CD4-positive, alpha-beta memory T cell (primary cell): ENCODE measurements around the gene EIF2B4. TPM values are rescaled to one million over a fixed set of nuclear protein-coding genes. Genes with fewer than 3 reads are reported as not detected.

Source experiments
- CTCF ChIA-PET: fragments of 350-600 bp; sonication (Branson Sonifier 250); formaldehyde crosslinking; loops from one replicate; lab custom pipeline; 2021; ENCODE audit warnings: inconsistent platforms; ENCODE audit not compliant: partially characterized antibody; lab: Charles Lee
- POLR2A ChIA-PET: fragments of 350-600 bp; sonication (Branson Sonifier 250); formaldehyde crosslinking; loops from one replicate; lab custom pipeline; 2021; ENCODE audit not compliant: partially characterized antibody; lab: Charles Lee
- DNase-seq, 5 donors: peaks; one replicate each; pipeline versions ENCODE4 v3.0.0 to v3.0.0-alpha.2; 2020 to 2022; ENCODE audit warnings: mixed read lengths in 1 of 5
- H3K27ac ChIP-seq: one replicate; pipeline ENCODE4 v1.7.0; 2013; ENCODE audit warnings: low read depth, low read length
- H3K27me3 ChIP-seq: 2 replicates; pipeline ENCODE4 v1.7.0; 2013; ENCODE audit warnings: mild to moderate bottlenecking, low read length, moderate library complexity; ENCODE audit not compliant: insufficient read depth
- H3K36me3 ChIP-seq: 2 replicates; pipeline ENCODE4 v1.7.0; 2013; ENCODE audit warnings: mild to moderate bottlenecking, low read length, moderate library complexity; ENCODE audit not compliant: insufficient read depth
- H3K4me1 ChIP-seq: 2 replicates; pipeline ENCODE4 v1.7.0; 2013; ENCODE audit warnings: mild to moderate bottlenecking, low read length, moderate library complexity; ENCODE audit not compliant: insufficient read depth
- H3K4me3 ChIP-seq, 2 donors: one replicate each; pipeline ENCODE4 v1.7.0; 2013; ENCODE audit warnings: low read length in 2 of 2, mild to moderate bottlenecking in 1 of 2
- H3K9me3 ChIP-seq, 2 donors: one replicate each; pipeline ENCODE4 v1.7.0; 2013; ENCODE audit warnings: low read length in 2 of 2, control low read depth in 1 of 2; ENCODE audit not compliant: control insufficient read depth in 1 of 2
- H3K27ac Mint-ChIP-seq, 7 donors: one replicate each; pipeline ENCODE4 v1.8.0; 2020 to 2021; ENCODE audit warnings: mixed read lengths in 7 of 7, mild to moderate bottlenecking in 6 of 7, inconsistent platforms in 3 of 7, moderate library complexity in 3 of 7
- H3K27me3 Mint-ChIP-seq, 2 donors: one replicate each; pipeline ENCODE4 v1.8.0; 2020 to 2021; ENCODE audit warnings: mixed read lengths in 2 of 2
- H3K36me3 Mint-ChIP-seq, 2 donors: one replicate each; pipeline ENCODE4 v1.8.0; 2020 to 2021; ENCODE audit warnings: mixed read lengths in 2 of 2, inconsistent platforms in 1 of 2, mild to moderate bottlenecking in 1 of 2
- H3K4me1 Mint-ChIP-seq, 4 donors: one replicate each; pipeline ENCODE4 v1.8.0; 2020 to 2021; ENCODE audit warnings: mixed read lengths in 4 of 4, mild to moderate bottlenecking in 1 of 4
- H3K4me3 Mint-ChIP-seq, 8 donors: one replicate each; pipeline ENCODE4 v1.8.0; 2020 to 2021; ENCODE audit warnings: mixed read lengths in 8 of 8, mild to moderate bottlenecking in 7 of 8, moderate library complexity in 6 of 8, inconsistent platforms in 3 of 8
- H3K9me3 Mint-ChIP-seq, 8 donors: one replicate each; pipeline ENCODE4 v1.8.0; 2020 to 2021; ENCODE audit warnings: mixed read lengths in 8 of 8, mild to moderate bottlenecking in 5 of 8, inconsistent platforms in 3 of 8, moderate library complexity in 1 of 8
- intact Hi-C: fragments of 100-400 bp; cut with micrococcal nuclease; formaldehyde crosslinking; loops from one replicate; pipeline ENCODE4 v1.15.1; 2023
- polyA plus RNA-seq, 2 donors: library from polyadenylated mRNA; unstranded; fragments of 300-500 nt; fragmentation: Illumina TruSeq; gene quantifications; one replicate each; pipeline ENCODE4 v1.2.3, GENCODE V29; 2021
- total RNA-seq, 2 experiments: library from RNA; stranded (reverse); gene quantifications; one replicate each; pipeline ENCODE4 v1.2.3, GENCODE V29; 2021

Gene EIF2B4
- total and polyA plus RNA-seq, 4 experiments from 2014 or later = 33.4 to 56.0 (median 41.8) TPM

GRCh38 chr2:27377618-27378095, 7.5 kb upstream of the EIF2B4 start:
- H3K36me3 Mint-ChIP-seq = peaks cover 34 to 81% of the 10 kb centered on the region in 2 donors
- H3K27ac Mint-ChIP-seq = peak overlapping the region in 4 of 7 donors; percentile 27 to 78 (median 56)
- H3K27me3 Mint-ChIP-seq = no peaks in the 10 kb centered on the region
- H3K9me3 ChIP-seq = no peaks in the 10 kb centered on the region
- H3K4me3 ChIP-seq = no peak overlapping the region
- peaks cover 0 to 1% (median 0%) of the 10 kb centered on the region in 8 donors for H3K9me3 Mint-ChIP-seq
- POLR2A ChIA-PET = interaction anchor here (1.4 kb wide), 1 partner anchor 13 kb away, joined by 3 read pairs; no protein-coding TSS in a partner anchor
- H3K27me3 ChIP-seq = no peaks in the 10 kb centered on the region
- H3K4me1 ChIP-seq = peaks cover 24% of the 10 kb centered on the region
- no peak for DNase-seq
- intact Hi-C loops = no loop called here
- no peak overlapping the region for H3K27ac ChIP-seq
- H3K4me1 Mint-ChIP-seq = peaks cover 23 to 50% (median 32%) of the 10 kb centered on the region in 4 donors
- H3K4me3 Mint-ChIP-seq = no peak overlapping the region
- CTCF ChIA-PET = no interaction called here
- H3K36me3 ChIP-seq = peaks cover 64% of the 10 kb centered on the region

- Mint-ChIP-seq H3K27ac (peak overlapping the region in 3 of 7 donors; percentile 13 to 46 (median 36)), H3K4me3 (peak overlapping the region in 1 of 8 donors; percentile 25), H3K9me3 (peaks cover 0 to 1% (median 0%) of the 10 kb centered on the region in 8 donors), H3K4me1 (peaks cover 25 to 54% (median 38%) of the 10 kb centered on the region in 4 donors), H3K27me3 (no peaks in the 10 kb centered on the region), H3K36me3 (peaks cover 35 to 80% of the 10 kb centered on the region in 2 donors)
- ChIA-PET POLR2A (interaction anchor here (1.4 kb wide), 1 partner anchor 13 kb away, joined by 3 read pairs; no protein-coding TSS in a partner anchor), CTCF (no interaction called here)
- no peak overlapping the region for H3K4me3 ChIP-seq
- DNase-seq = no peak
- H3K27me3 ChIP-seq = no peaks in the 10 kb centered on the region
- intact Hi-C loops = no loop called here
- H3K9me3 ChIP-seq = no peaks in the 10 kb centered on the region
- H3K27ac ChIP-seq = no peak overlapping the region
- peaks cover 30% of the 10 kb centered on the region for H3K4me1 ChIP-seq
- H3K36me3 ChIP-seq = peaks cover 59% of the 10 kb centered on the region
Measured at GRCh38 chr2:27376866-27377617, 6.9 kb upstream of the EIF2B4 start.

GRCh38 chr2:27376151-27376865, 6.2 kb upstream of the EIF2B4 start:
- H3K4me1 ChIP-seq = peaks cover 37% of the 10 kb centered on the region
- no peak overlapping the region for H3K4me3 ChIP-seq
- H3K27me3 ChIP-seq = no peaks in the 10 kb centered on the region
- peaks cover 0 to 1% (median 0%) of the 10 kb centered on the region in 8 donors for H3K9me3 Mint-ChIP-seq
- DNase-seq = no peak
- no peak overlapping the region for H3K27ac ChIP-seq
- no peaks in the 10 kb centered on the region for H3K9me3 ChIP-seq
- H3K36me3 Mint-ChIP-seq = peaks cover 33 to 77% of the 10 kb centered on the region in 2 donors
- H3K4me3 Mint-ChIP-seq = no peak overlapping the region
- H3K36me3 ChIP-seq = peaks cover 55% of the 10 kb centered on the region
- no peaks in the 10 kb centered on the region for H3K27me3 Mint-ChIP-seq
- intact Hi-C loops = no loop called here
- ChIA-PET POLR2A (interaction anchor here (1.4 kb wide), 1 partner anchor 12 kb away, joined by 3 read pairs; no protein-coding TSS in a partner anchor), CTCF (no interaction called here)
- H3K27ac Mint-ChIP-seq = peak overlapping the region in 1 of 7 donors; percentile 15
- peaks cover 29 to 53% (median 40%) of the 10 kb centered on the region in 4 donors for H3K4me1 Mint-ChIP-seq

GRCh38 chr2:27375513-27376099, 5.5 kb upstream of the EIF2B4 start:
- DNase-seq = no peak
- peaks cover 0 to under 1% (median 0%) of the 10 kb centered on the region in 8 donors for H3K9me3 Mint-ChIP-seq
- Histone ChIP-seq H3K27me3 (no peaks in the 10 kb centered on the region), H3K27ac (no peak overlapping the region), H3K4me1 (peaks cover 35% of the 10 kb centered on the region), H3K4me3 (no peak overlapping the region), H3K9me3 (no peaks in the 10 kb centered on the region), H3K36me3 (peaks cover 53% of the 10 kb centered on the region)
- peaks cover 33 to 74% of the 10 kb centered on the region in 2 donors for H3K36me3 Mint-ChIP-seq
- intact Hi-C loops = no loop called here
- ChIA-PET CTCF (no interaction called here), POLR2A (interaction anchor here (0.7 to 1.0 kb wide), 2 partner anchors 16 to 55 kb away, joined by 3 read pairs; no protein-coding TSS in a partner anchor)
- peak overlapping the region in 3 of 7 donors; percentile 15 to 57 (median 19) for H3K27ac Mint-ChIP-seq
- H3K4me1 Mint-ChIP-seq = peaks cover 28 to 50% (median 37%) of the 10 kb centered on the region in 4 donors
- no peaks in the 10 kb centered on the region for H3K27me3 Mint-ChIP-seq
- no peak overlapping the region for H3K4me3 Mint-ChIP-seq

- Mint-ChIP-seq H3K36me3 (peaks cover 36 to 74% of the 10 kb centered on the region in 2 donors), H3K4me1 (peaks cover 24 to 54% (median 35%) of the 10 kb centered on the region in 4 donors), H3K9me3 (no peaks in the 10 kb centered on the region), H3K27ac (peak overlapping the region in 2 of 7 donors; percentile 18 to 35), H3K4me3 (peak overlapping the region in 2 of 8 donors; percentile 25 to 49), H3K27me3 (no peaks in the 10 kb centered on the region)
- ChIA-PET POLR2A (interaction anchor here (1.2 to 1.3 kb wide), 2 partner anchors 9 to 18 kb away, joined by 3 read pairs; no protein-coding TSS in a partner anchor), CTCF (no interaction called here)
- no peak for DNase-seq
- peaks cover 32% of the 10 kb centered on the region for H3K4me1 ChIP-seq
- no peaks in the 10 kb centered on the region for H3K9me3 ChIP-seq
- H3K36me3 ChIP-seq = peaks cover 54% of the 10 kb centered on the region
- H3K4me3 ChIP-seq = no peak overlapping the region
- H3K27ac ChIP-seq = no peak overlapping the region
- intact Hi-C loops = loop anchor here (5.0 kb wide), 1 partner anchor 309 kb away; no protein-coding TSS in a partner anchor
- H3K27me3 ChIP-seq = no peaks in the 10 kb centered on the region
Measured at GRCh38 chr2:27373567-27373966, 3.4 kb upstream of the EIF2B4 start.

- Mint-ChIP-seq H3K4me3 (peak overlapping the region in 4 of 8 donors; percentile 26 to 75 (median 48)), H3K27ac (peak overlapping the region; percentile 3 to 98 (median 80)), H3K9me3 (no peaks in the 10 kb centered on the region), H3K4me1 (peaks cover 27 to 59% (median 38%) of the 10 kb centered on the region in 4 donors), H3K36me3 (peaks cover 40 to 75% of the 10 kb centered on the region in 2 donors), H3K27me3 (no peaks in the 10 kb centered on the region)
- intact Hi-C loops = loop anchor here (5.0 kb wide), 1 partner anchor 309 kb away; no protein-coding TSS in a partner anchor
- Histone ChIP-seq H3K36me3 (peaks cover 56% of the 10 kb centered on the region), H3K9me3 (no peaks in the 10 kb centered on the region), H3K4me1 (peaks cover 38% of the 10 kb centered on the region), H3K27ac (no peak overlapping the region), H3K4me3 (no peak overlapping the region), H3K27me3 (no peaks in the 10 kb centered on the region)
- DNase-seq = no peak
- CTCF ChIA-PET = no interaction called here
- POLR2A ChIA-PET = interaction anchor here (1.2 to 5.5 kb wide), 3 partner anchors 8 to 19 kb away, joined by 3 to 106 read pairs (median 3); partner anchors contain the start of gene ZNF513
Measured at GRCh38 chr2:27372937-27373336, 2.8 kb upstream of the EIF2B4 start.
